ENCODE measurements around the gene SOX8.

DNA sequence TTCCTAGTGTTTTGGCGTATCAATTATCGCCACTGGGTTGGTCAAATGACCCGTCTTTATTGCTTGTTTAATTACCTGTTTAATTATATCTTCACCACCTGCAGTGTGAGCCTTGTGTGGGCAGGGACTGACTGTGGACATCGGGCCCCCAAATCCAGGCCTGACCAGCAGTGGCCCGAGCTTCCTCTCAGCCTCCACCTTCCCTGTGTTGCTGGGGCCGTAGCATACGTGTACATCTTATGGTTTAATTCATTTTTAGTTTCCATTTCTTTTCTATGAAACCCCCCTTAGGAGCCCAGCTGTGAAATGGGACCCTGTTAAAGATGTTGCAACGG is 9.6 kb upstream of the SOX8 start:
- TF ChIP-seq CTCF (IDR thresholded peaks at IDR 0.05) (no peak), POLR2A (IDR thresholded peaks at IDR 0.05) (no peak)
